ENCODE measurements around the gene EFHC2. TPM values are rescaled to one million over a fixed set of nuclear protein-coding genes. Genes with fewer than 3 reads are reported as not detected.

Gene EFHC2
- total RNA-seq, 1 donor from 2014 or later: 0.77 TPM

- H3K4me3 Mint-ChIP-seq: no peak overlapping the region
- H3K27me3 Mint-ChIP-seq (ENCODE audit: low read depth): no peaks in the 10 kb centered on the region
- TF ChIP-seq CTCF (conservative IDR thresholded peaks at IDR 0.05): no peak
- no peaks in the 10 kb centered on the region for H3K9me3 Mint-ChIP-seq
- no peaks in the 10 kb centered on the region for H3K36me3 Mint-ChIP-seq (ENCODE audit: low read depth)
- no peaks in the 10 kb centered on the region for H3K4me1 Mint-ChIP-seq
- no peak overlapping the region for H3K27ac Mint-ChIP-seq (ENCODE audit: unreplicated experiment)
- no peak for DNase-seq (ENCODE audit: low read depth, low spot score)
These were observed 160.1 kb downstream of the EFHC2 start for GRCh38 chrX:44183329-44183728.

GRCh38 chrX:44178274-44179053, 165.0 kb downstream of the EFHC2 start:
- Mint-ChIP-seq H3K36me3 (ENCODE audit: low read depth) (peaks cover 3% of the 10 kb centered on the region), H3K27ac (ENCODE audit: unreplicated experiment) (no peak overlapping the region), H3K4me3 (no peak overlapping the region), H3K27me3 (ENCODE audit: low read depth) (no peaks in the 10 kb centered on the region), H3K9me3 (peaks cover 8% of the 10 kb centered on the region), H3K4me1 (peaks cover 1% of the 10 kb centered on the region)
- no peak for TF ChIP-seq CTCF (conservative IDR thresholded peaks at IDR 0.05)
- no peak for DNase-seq (ENCODE audit: low read depth, low spot score)

- peaks cover 11% of the 10 kb centered on the region for H3K9me3 Mint-ChIP-seq
- H3K27ac Mint-ChIP-seq (ENCODE audit: unreplicated experiment): no peak overlapping the region
- no peak for TF ChIP-seq CTCF (conservative IDR thresholded peaks at IDR 0.05)
- peaks cover 3% of the 10 kb centered on the region for H3K36me3 Mint-ChIP-seq (ENCODE audit: low read depth)
- no peaks in the 10 kb centered on the region for H3K27me3 Mint-ChIP-seq (ENCODE audit: low read depth)
- H3K4me1 Mint-ChIP-seq: peaks cover 27% of the 10 kb centered on the region
- no peak overlapping the region for H3K4me3 Mint-ChIP-seq
- DNase-seq (ENCODE audit: low read depth, low spot score): no peak
These were observed 168.0 kb downstream of the EFHC2 start for GRCh38 chrX:44175455-44175854.

GRCh38 chrX:44174061-44174460, 169.4 kb downstream of the EFHC2 start:
- H3K9me3 Mint-ChIP-seq: peaks cover 11% of the 10 kb centered on the region
- no peak overlapping the region for H3K4me3 Mint-ChIP-seq
- no peak for TF ChIP-seq CTCF (conservative IDR thresholded peaks at IDR 0.05)
- peaks cover 38% of the 10 kb centered on the region for H3K4me1 Mint-ChIP-seq
- H3K27ac Mint-ChIP-seq (ENCODE audit: unreplicated experiment): no peak overlapping the region
- peaks cover 3% of the 10 kb centered on the region for H3K36me3 Mint-ChIP-seq (ENCODE audit: low read depth)
- H3K27me3 Mint-ChIP-seq (ENCODE audit: low read depth): no peaks in the 10 kb centered on the region
- DNase-seq (ENCODE audit: low read depth, low spot score): no peak

- Mint-ChIP-seq H3K27ac (ENCODE audit: unreplicated experiment) (no peak overlapping the region), H3K4me3 (no peak overlapping the region), H3K9me3 (peaks cover 10% of the 10 kb centered on the region), H3K4me1 (peaks cover 38% of the 10 kb centered on the region), H3K36me3 (ENCODE audit: low read depth) (peaks cover 3% of the 10 kb centered on the region), H3K27me3 (ENCODE audit: low read depth) (no peaks in the 10 kb centered on the region)
- no peak for TF ChIP-seq CTCF (conservative IDR thresholded peaks at IDR 0.05)
- no peak for DNase-seq (ENCODE audit: low read depth, low spot score)
These were observed 170.3 kb downstream of the EFHC2 start for GRCh38 chrX:44173219-44173618.
